Activated T-cell treated with anti-CD3 and anti-CD28 coated beads for 1 hour (primary cell): ENCODE results near the gene KRTAP2-3.
"Not testable (repeated sequence)": the region's sequence is repeated elsewhere in the genome, so short reads cannot be mapped to it uniquely, and the experiment has no call there.

ENCODE experiments used
- DNase-seq: peaks from one replicate; pipeline ENCODE4 v3.0.0-alpha.2; 2020; ENCODE audit warnings: low read depth

Gene KRTAP2-3

DNA sequence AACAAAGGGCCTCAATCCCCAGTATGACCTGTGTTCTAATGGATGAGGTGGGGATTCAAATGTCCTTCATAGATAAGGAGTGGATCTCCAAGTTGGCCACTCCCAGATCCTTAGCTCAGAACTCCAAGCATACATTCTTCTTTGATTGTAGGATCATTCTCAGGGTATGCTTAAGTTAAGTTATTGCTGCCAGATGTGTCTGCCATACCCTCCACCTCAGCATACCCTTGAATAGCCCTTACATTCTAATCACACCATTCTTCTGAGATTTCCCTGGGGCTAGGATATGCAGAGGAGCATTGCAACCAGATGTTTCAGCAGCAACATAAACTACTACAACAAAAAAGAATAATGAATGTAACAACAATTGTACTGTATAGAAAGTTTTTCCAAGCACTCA is 7.4 kb upstream of the KRTAP2-3 start:
- DNase-seq = no peak

DNA sequence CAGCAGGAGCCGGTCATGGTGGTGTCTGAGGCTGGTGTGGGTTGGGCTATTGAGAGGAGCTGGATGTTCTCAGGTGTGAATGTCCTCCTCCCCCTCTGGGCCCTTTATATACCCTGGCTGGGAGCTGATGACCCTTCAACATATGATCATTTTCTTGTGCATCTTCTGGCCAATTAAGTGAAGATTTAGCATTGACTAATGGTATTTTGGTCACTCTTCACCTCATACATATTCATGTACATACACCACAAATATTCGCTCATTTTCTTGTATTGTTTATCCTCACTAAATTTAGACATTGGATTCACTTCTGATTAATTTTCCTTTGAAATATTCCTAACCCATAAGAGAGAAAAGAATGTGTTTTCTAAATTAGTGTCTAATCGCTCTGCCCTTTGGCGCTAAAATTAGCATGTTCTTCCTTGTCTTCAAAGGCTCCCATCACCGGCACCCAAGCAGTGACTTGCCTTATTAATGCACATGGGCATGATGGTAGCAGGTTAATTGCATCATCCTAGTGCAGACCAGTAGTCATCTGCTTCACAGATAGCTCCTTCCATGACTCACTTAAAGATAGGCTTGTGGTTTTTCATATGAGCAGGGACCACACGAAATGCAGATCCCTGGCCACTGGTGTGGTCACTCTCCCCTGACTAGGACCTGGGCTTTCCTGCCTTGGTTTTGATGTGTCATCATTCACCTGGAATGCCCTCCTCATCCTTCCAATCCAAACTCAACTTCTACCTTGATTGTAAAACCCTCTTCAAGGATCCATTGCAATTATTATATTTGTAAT is 6.1 kb upstream of the KRTAP2-3 start, which contains the start of gene KRTAP2-4:
Gene KRTAP2-4, minus strand, starts transcription at position 51 of the 796 bp plus-strand sequence. Its CDS starts 34 bp downstream, at position 17.
- DNase-seq = no peak

DNA sequence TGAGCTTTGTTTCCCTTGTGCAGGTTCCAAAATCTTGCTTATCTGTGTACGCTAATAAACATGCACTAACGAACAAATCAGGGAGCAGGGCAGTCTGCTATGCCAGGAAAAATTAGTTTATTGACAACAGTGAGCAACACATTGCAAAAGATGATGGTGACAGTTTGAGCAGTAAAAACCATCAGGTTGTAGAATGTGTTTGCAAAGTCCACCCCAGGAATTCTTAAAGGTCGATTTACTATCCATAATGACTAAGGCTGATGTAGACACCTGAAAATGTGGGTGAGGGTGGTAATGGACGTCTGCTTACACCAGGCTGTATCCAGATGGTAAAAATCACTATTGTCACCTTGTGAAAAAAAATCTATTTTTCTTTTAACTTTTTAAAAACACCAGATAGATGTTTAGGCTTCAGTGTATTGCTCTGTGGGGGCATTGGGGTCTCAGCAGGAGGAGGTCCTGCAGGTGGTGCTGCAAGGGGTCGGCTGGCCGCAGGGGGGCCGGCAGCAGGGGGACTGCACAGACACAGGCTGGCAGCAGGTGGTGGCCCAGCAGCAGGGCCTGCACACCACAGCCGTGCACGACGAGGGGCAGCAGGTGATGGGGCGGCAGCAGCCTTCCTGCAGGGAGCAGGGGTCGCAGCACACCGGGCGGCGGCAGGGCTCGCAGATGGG is 5.2 kb upstream of the KRTAP2-3 start:
- DNase-seq = not testable (repeated sequence)

DNA sequence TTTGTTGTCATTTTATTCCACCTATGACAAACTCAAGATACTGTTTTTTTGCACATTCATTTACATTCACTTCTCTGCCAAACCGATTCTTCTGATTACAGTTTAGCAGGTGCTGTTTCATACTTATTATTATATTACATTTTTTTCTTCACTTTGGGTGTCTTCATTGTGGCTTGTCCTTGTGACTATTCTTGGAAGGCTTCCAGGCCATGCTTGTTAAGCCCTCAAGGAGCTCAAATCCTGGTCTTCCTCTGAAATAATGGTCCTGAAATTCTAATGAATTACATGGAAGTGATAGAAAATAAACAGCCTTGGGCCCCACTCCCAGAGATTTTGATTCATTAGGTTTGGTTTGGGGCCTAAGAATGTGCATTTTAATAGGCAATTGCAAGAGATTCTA is 4.4 kb upstream of the KRTAP2-3 start:
- no peak for DNase-seq

DNA sequence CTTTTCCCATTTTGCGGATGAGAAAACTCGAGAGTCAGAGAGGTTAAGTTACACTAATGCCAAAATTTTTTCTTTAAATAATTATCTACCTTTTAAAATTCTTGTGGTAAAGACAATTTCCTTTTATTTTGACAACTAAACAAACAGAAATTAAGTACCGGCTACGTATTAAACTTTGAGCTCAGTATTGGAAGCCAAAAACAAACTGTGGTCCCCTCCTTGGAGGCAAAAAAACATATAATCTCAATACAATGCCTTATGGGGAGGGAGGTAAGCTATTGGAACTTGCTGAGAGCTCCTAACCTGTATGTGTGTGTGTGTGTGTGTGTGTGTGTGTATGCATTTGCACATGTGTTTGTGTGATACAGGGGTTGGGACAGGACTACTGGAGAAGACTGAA is 3.5 kb upstream of the KRTAP2-3 start:
- DNase-seq = no peak

DNA sequence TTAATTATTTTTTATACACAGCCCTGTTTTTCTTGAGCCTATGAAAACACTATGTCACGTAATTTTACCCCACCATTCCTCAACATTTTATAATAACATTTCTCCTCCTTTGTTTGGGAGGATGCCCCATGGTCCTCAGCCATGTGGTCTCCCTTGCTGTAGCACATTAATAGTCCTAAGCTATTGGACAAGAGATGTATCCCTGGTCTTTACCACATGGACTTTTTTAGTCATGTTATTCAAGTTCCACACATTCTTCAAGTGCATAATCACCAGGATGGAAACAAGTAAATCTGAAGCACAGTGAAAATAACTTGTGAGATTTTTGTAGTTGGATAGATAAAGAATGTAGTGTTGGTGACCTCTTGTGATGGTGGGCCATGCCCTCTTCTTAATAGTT is 2.0 kb upstream of the KRTAP2-3 start:
- no peak for DNase-seq

DNA sequence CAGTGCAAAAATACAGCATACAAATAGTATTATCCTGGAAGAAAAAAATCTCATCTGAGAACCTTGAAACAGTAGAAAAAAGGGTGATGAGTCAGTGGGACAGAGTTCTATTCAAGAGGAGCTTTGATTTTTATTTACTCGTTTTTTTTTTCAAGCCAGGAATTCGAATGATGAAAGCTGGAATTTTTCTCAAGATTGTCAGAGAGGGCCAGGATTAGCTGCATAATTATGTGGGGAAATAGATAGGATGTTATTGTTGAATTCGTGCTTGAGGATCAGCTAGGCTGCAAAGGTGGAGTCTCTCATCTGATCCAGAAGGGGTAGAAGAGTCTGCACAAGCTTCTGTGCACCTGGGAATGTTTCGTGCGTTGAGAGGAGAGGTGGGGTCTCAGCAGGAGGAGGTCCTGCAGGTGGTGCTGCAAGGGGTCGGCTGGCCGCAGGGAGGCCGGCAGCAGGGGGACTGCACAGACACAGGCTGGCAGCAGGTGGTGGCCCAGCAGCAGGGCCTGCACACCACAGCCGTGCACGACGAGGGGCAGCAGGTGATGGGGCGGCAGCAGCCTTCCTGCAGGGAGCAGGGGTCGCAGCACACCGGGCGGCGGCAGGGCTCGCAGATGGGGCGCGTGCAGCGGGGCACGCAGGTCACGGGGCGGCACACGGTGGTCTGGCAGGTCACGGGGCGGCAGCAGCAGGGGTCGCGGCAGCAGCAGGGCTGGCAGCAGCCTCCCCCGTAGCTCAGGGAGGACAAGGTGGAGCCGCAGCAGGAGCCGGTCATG is 450 bp downstream of the KRTAP2-3 start:
- DNase-seq = not testable (repeated sequence)

DNA sequence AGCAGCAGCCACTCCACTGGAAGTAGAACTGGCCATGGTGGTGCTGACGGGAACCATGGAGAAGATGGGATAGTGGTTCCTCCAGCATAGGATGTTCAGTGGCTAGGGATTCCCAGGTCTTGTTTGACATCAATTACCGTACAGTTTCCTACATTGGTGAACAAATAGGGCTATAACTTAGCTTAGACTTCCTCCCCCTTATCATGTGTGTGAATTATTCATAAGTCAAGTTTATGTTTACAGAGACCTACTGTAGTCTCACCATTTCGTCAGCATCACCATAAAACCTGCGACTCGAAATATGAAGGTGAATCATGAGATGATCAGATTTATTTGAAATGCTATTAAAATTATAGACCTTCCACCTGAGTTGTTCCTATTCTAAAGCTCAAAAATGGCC is 1.2 kb downstream of the KRTAP2-3 start:
- no peak for DNase-seq

DNA sequence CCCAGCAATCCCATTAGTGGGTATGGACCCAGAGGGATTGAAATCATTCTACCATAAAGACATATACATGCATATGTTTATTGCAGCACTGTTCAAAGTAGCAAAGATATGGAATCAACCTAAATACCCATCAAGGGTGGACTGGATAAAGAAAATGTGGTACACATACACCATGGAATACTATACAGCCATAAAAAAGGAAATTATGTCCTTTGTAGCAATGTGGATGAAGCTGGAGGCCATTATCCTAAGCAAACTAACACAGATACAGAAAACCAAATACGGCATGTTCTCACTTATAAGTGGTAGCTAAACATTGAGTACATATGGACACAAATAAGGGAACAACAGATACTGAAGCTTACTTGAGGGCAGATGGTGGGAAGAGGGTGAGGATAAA is 2.4 kb downstream of the KRTAP2-3 start:
- no peak for DNase-seq

DNA sequence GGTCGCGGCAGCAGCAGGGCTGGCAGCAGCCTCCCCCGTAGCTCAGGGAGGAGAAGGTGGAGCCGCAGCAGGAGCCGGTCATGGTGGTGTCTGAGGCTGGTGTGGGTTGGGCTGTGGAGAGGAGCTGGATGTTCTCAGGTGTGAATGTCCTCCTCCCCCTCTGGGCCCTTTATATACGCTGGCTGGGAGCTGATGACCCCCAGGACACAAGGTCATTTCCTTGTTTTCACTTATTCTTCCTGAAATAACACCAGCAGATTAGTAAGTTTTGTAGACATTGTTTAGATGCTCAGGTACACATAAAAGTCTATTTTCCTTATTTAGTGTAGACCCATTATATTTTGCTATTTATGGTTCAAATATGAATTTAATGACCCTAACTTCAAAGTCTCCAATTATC is 4.8 kb downstream of the KRTAP2-3 start, which contains the start of gene KRTAP2-2:
Gene KRTAP2-2, minus strand, starts transcription at position 101 of the 400 bp plus-strand sequence. Its CDS starts 19 bp downstream, at position 82.
- DNase-seq = not testable (repeated sequence)

DNA sequence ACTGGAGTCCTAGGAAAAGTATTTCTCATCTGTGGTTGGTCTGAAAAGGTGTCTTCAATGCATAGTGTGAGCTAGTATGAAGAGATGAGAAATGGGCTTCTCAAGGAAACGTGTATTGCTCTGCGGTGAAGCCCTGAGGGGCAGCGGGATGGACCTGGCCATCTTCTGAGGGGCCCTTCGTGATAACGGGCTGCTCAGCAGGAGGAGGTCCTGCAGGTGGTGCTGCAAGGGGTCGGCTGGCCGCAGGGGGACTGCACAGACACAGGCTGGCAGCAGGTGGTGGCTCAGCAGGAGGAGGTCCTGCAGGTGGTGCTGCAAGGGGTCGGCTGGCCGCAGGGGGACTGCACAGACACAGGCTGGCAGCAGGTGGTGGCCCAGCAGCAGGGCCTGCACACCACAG is 5.4 kb downstream of the KRTAP2-3 start:
- DNase-seq = not testable (repeated sequence)

DNA sequence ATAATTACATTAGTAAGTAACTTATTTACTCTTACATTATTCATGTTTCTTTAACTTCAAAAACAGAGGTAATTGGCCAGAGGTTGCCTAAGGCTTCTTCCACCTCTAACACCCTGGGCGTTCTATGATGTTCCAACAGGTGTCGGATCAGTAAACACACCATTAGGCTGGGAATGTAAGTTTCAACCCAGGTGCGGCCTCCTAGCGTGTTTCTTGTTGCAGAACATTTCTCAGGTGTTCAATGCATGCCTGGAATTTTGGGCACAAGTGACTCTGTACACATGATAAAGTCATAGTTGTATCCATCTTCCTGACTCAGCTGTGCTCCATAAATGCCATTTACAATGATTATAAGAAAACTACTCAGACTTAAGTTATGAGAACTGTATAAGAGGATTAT is 5.9 kb downstream of the KRTAP2-3 start:
- no peak for DNase-seq

DNA sequence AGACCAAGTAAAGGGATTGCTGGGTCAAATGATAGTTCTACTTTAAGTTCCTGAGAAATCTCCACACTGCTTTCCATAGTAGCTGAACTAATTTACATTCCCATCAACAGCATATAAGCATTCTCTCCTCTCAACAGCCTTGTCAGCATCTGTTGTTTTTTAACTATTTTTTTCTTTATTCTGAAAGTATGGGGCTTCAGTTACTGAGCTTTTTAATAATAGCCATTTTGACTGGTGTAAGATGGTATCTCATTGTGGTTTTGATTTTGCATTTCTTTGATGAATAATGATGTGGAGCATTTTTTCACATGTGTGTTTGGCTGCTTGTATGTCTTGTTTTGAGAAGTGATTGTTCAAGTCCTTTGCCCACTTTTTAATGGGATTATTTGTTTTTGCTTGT is 7.3 kb downstream of the KRTAP2-3 start:
- DNase-seq = no peak

DNA sequence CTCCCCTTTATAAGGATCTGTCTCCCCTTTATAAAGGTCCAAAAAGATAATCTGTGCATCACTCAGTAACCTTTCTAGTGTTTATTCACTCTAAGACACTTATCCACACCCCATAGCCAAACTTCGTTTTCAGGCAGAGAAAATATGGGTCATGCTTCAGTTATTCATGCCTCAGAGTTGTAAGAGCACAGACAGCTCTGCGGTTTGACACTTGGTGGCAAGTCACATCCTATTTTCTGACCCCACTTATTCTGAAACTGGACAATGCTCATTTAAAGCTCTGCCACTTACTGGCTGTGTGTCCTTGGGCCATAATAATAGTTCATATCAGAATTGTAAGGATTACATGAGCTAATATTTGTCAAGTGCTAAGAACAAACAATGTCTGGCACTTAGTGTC is 10.8 kb downstream of the KRTAP2-3 start:
- DNase-seq = no peak

DNA sequence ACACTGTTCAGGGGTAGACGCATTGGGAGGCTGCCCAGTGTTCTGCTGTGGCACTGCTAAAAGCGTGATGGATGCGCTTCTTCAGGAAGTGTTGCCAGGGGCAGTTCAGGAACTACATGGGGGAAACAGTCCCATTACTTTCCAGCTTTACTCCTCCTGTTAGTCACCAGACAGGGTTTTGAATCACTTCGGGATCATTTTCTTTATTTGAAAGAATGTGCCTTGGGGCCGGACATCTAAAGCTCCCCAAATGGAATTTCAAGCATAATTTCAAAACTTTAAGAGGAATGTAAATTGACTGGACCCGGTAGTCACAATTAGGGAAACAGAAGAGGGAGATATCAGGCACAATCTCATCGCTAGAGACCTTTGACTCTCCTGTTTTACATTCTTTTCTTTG is 11.5 kb downstream of the KRTAP2-3 start:
- no peak for DNase-seq

DNA sequence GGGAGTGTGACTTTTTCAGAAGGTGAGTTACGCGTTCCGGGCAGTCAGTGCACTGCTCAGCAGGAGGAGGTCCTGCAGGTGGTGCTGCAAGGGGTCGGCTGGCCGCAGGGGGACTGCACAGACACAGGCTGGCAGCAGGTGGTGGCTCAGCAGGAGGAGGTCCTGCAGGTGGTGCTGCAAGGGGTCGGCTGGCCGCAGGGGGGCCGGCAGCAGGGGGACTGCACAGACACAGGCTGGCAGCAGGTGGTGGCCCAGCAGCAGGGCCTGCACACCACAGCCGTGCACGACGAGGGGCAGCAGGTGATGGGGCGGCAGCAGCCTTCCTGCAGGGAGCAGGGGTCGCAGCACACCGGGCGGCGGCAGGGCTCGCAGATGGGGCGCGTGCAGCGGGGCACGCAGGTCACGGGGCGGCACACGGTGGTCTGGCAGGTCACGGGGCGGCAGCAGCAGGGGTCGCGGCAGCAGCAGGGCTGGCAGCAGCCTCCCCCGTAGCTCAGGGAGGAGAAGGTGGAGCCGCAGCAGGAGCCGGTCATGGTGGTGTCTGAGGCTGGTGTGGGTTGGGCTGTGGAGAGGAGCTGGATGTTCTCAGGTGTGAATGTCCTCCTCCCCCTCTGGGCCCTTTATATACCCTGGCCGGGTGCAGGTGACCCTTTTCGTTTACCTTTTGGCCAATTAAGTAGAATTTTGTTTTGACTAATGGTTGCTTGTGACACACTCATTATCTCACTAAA is 13.0 kb downstream of the KRTAP2-3 start, which contains the start of gene KRTAP2-1:
Gene KRTAP2-1, minus strand, starts transcription at position 582 of the 731 bp plus-strand sequence. Its CDS starts 49 bp downstream, at position 533.
- DNase-seq = not testable (repeated sequence)

DNA sequence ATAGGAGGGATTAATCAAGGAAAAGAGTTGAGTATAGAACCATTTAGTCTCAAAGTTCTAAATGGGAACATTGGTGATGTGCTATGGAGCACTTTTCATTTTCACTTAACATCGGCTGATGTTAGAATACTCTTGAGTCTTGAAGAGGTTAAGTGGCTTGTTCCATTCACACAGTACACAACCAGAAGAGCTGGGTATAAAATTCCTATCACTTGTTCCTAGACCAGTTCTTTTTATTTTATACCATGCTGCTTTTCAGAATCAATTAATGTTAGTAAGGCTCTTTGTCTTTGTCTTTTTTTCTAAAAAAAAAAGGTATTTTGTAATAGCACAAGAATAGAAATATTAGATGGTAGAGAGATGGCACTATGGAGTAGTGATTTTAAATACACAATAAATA is 17.0 kb downstream of the KRTAP2-3 start:
- DNase-seq = no peak

DNA sequence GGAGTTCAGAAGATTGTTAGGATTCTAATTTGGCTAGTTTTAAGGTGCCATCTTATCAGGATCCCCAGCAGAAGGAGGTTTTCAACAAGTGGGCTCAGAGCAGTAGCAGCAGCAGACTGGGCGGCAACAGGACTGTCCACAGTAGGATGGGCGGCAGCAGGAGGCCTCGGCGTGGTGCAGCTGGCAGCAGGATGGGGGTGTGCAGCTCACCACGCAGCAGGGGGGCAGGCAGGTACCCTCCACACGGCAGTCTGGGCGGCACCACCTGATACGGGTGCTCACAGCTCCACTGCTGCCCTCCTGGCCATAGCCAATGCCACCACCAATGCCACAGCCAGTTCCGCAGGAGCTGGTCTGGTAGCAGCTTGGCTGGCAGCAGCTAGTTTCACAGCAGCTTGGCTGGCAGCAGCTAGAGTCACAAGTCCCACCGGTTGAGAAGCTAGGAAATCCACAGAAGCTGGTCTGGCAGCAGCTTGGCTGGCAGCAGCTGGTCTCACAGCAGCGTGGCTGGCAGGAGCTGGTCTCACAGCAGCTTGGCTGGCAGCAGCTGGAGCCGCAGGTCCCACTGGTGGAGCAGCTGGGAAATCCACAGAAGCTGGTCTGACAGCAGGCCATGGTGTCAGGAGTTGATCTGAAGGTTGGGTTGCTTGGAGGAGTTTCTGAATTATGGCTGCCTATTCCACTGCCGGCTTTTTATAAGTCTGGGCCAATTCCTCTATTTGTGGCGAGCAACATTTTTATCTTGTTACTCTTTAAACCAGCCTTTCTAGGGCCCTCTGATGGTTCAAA is 18.9 kb downstream of the KRTAP2-3 start, which contains the start of gene KRTAP1-1:
Gene KRTAP1-1, minus strand, starts transcription at position 668 of the 789 bp plus-strand sequence. Its CDS starts 53 bp downstream, at position 615.
- DNase-seq = not testable (repeated sequence)

DNA sequence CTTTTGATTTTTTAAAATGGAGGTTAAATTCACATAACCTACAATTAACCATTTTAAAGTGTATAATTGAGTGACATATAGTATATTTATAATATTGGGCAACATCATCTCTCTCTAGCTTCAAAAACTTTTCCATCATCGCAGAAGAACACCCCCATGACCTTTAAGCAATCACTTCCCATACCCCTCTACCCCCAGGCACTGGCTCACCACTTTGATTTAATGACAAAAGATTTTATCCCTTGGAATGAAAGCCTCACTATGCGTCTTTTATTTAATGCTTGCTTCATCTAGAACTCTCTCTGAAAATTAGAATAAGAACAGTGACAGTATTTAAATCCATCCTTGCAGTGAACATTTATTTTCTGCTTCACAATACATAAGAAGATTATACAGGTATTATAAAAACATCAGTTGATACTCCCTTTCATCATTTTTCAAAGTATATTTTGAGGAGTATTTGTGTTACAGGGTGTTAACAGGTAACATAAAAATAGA is 22.0 kb downstream of the KRTAP2-3 start:
- DNase-seq = no peak

DNA sequence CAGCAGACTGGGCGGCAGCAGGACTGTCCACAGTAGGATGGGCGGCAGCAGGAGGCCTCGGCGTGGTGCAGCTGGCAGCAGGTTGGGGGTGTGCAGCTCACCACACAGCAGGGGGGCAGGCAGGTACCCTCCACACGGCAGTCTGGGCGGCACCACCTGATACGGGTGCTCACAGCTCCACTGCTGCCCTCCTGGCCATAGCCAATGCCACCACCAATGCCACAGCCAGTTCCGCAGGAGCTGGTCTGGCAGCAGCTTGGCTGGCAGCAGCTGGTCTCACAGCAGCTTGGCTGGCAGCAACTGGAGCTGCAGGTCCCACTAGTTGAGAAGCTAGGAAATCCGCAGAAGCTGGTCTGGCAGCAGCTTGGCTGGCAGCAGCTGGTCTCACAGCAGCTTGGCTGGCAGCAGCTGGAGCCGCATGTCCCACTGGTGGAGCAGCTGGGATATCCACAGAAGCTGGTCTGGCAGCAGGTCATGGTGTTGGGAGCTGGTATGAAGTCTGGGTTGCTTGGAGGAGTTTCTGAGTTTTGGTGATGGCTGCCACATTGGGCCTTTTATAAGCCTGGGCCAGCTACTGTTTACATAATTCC is 25.5 kb downstream of the KRTAP2-3 start, which contains the start of gene KRTAP1-3:
Gene KRTAP1-3, minus strand, starts transcription at position 529 of the 590 bp plus-strand sequence. Its CDS starts 53 bp downstream, at position 476.
- DNase-seq = not testable (repeated sequence)
